Central memory CD8-positive, alpha-beta T cell (primary cell): ENCODE data around the gene ABCC11.
"Not testable (repeated sequence)": the region's sequence is repeated elsewhere in the genome, so short reads cannot be mapped to it uniquely, and the experiment has no call there.

Experiments used
- ATAC-seq: fragments of 150-1000 bp; cut with Tn5 transposase; replicated peaks from 2 replicates; pipeline ENCODE4 v1.10.0; 2022; ENCODE audit warnings: mild to moderate bottlenecking, moderate FRiP score, moderate number of reproducible peaks; ENCODE audit not compliant: poor library complexity, severe bottlenecking; ENCODE audit errors: extremely low read depth
- DNase-seq, 2 donors: peaks; one replicate each; pipeline ENCODE4 v3.0.0; 2021; ENCODE audit warnings: low spot score in 2 of 2
- H3K27ac Mint-ChIP-seq: one replicate; pipeline ENCODE4 v1.8.0; 2022; ENCODE audit warnings: low read depth, mild to moderate bottlenecking, moderate library complexity, mixed read lengths
- H3K27me3 Mint-ChIP-seq: one replicate; pipeline ENCODE4 v1.8.0; 2022; ENCODE audit warnings: mixed read lengths
- H3K36me3 Mint-ChIP-seq: one replicate; pipeline ENCODE4 v1.8.0; 2022; ENCODE audit warnings: mild to moderate bottlenecking, moderate library complexity, mixed read lengths; ENCODE audit not compliant: insufficient read depth
- H3K4me1 Mint-ChIP-seq: one replicate; pipeline ENCODE4 v1.8.0; 2022; ENCODE audit warnings: mixed read lengths
- H3K4me3 Mint-ChIP-seq: one replicate; pipeline ENCODE4 v1.8.0; 2022; ENCODE audit warnings: mild to moderate bottlenecking, moderate library complexity, mixed read lengths
- H3K9me3 Mint-ChIP-seq: one replicate; pipeline ENCODE4 v1.8.0; 2022; ENCODE audit warnings: mixed read lengths

Gene ABCC11

DNA sequence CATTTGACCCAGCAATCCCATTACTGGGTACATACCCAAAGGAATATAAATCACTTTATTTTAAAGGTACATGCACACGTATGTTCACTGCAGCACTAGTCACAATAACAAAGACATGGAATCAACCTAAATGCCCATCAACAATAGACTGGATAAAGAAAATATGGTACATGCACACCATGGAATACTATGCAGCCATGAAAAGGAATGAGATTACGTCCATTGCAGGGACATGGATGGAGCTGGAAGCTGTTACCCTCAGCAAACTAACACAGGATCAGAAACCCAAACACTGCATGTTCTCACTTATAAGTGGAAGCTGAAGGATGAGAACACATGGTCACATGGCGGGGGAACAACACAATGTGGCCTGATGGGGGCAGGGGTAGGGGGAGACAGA, 7.2 kb downstream of the ABCC11 start:
- not testable (repeated sequence) for H3K9me3 Mint-ChIP-seq, H3K36me3 Mint-ChIP-seq, DNase-seq, ATAC-seq, H3K4me1 Mint-ChIP-seq, H3K4me3 Mint-ChIP-seq, H3K27me3 Mint-ChIP-seq, H3K27ac Mint-ChIP-seq

DNA sequence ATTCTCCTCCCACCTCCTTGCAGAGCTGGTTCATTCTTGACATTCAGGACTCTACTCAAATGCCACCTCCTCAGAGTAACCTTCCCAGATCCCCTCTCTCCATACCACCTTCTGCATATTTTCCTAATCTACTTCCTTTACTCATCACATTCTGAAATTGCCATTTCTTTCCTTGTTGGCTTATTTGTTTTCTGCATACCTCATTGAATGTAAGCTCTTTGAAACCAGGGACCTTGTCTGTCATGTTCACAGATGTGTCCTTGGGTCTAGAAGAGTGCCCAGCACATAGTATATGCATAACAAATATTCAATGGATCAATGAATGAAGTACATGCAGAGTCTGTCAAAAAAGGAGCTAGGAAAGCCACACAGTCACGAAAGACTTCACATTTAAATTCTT, 11.1 kb downstream of the ABCC11 start:
- DNase-seq = no peak
- H3K9me3 Mint-ChIP-seq = peaks cover 7% of the 10 kb centered on the region
- ATAC-seq = no peak
- H3K27ac Mint-ChIP-seq = no peak overlapping the region
- H3K4me3 Mint-ChIP-seq = no peak overlapping the region
- no peaks in the 10 kb centered on the region for H3K4me1 Mint-ChIP-seq
- no peaks in the 10 kb centered on the region for H3K27me3 Mint-ChIP-seq
- peaks cover 3% of the 10 kb centered on the region for H3K36me3 Mint-ChIP-seq

DNA sequence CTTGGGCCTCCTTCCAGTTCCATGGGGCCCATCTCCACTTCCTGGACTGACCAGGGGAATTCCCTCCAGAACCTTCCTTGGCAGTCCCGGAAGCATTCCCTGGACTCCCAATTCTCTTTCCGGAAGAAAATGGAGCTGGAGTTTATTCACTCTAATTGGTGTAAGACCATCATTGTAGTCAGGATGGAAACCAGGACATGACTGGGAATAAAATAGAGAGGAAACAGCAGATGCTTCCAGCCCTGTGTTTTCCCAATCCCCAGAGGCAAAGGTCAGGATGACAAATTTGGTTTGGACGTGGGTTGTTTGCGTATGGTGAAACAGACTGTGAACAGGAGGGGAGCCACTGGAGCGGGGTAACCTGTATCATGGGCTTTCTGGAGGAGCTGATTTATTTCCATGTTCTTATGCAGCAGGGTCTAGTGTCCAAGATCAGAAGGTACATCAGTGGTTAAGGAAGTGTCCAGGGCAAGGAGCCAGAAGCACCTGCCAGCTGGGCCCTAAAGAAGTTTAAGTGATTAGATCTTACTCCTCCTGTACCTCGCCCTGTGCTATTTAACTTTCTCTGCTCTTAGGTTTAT, 11.7 kb downstream of the ABCC11 start:
- Mint-ChIP-seq H3K27me3 (no peaks in the 10 kb centered on the region), H3K4me1 (no peaks in the 10 kb centered on the region), H3K36me3 (peaks cover 3% of the 10 kb centered on the region), H3K9me3 (peaks cover 7% of the 10 kb centered on the region), H3K4me3 (no peak overlapping the region), H3K27ac (no peak overlapping the region)
- DNase-seq = no peak
- no peak for ATAC-seq

DNA sequence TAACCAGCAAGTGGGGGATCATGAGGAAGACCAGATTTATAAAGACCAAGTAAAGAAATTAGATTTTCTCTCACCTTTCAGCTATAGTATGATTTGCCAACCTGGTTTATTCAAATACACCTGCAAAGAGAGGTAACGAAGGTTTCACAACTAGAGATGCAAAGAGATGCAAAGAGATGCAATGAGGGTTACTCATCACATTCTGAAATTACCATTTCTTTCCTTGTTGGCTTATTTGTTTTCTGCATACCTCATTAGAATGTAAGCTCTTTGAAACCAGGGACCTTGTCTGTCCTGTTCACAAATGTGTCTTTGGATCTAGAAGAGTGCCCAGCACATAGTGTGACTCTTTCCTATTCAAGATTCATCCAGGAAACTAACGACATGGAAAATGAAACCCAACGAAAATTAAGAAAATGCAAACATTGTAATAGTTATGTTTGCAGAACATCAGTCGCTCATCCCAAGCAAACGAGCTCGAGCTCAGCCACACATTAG, 12.2 kb downstream of the ABCC11 start:
- Mint-ChIP-seq H3K4me3 (no peak overlapping the region), H3K4me1 (no peaks in the 10 kb centered on the region), H3K36me3 (peaks cover 3% of the 10 kb centered on the region), H3K27me3 (peaks cover 4% of the 10 kb centered on the region), H3K9me3 (peaks cover 5% of the 10 kb centered on the region), H3K27ac (no peak overlapping the region)
- no peak for DNase-seq
- no peak for ATAC-seq

DNA sequence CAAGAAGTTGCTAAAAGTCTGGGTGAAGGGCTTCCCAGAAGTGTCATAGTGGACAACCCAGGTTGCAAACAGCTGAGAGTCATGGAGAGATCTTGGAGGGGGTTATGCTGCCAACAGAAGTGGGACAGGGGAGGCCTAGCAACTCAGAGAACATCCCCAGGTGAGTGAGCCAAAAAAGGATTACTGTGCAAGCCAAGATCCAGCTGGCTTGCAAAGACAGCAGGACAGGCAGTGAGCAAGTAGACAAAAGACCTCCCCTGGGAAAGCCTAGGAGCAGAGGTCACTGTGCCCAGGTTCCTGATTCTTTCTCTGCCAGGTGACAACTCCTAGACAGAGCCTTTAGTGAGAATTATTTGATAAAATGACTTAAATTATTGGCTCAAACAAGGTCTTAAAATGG, 12.7 kb downstream of the ABCC11 start:
- Mint-ChIP-seq H3K36me3 (no peaks in the 10 kb centered on the region), H3K4me1 (no peaks in the 10 kb centered on the region), H3K9me3 (peaks cover under 1% of the 10 kb centered on the region), H3K4me3 (no peak overlapping the region), H3K27me3 (peaks cover 9% of the 10 kb centered on the region), H3K27ac (no peak overlapping the region)
- ATAC-seq = no peak
- no peak for DNase-seq

DNA sequence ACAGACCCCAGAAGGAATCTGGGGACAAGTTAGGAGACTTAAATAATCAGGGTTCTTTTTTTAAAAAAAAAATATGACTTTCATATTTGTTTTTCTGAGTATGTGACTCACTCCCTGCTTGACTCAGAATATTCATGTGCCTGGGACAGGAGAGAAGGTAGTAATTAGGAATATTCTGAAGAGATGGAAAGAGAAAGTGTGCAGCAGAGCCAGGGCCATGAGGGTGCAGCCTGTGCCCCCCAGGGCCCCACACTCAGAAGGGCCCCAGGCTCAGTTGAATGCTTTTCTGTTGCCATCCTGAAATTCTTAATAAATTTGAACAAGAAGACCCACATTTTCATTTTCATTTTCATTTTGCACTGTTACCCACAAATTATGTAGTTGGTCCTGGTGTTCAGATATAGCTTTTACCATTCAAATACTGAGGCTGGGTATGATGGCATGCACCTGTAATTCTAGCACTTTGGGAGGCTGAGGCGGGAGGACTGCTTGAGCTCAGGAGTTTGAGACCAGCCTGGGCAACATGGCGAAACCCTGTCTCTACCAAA, 14.8 kb downstream of the ABCC11 start:
- ATAC-seq (no peak), DNase-seq (no peak)

DNA sequence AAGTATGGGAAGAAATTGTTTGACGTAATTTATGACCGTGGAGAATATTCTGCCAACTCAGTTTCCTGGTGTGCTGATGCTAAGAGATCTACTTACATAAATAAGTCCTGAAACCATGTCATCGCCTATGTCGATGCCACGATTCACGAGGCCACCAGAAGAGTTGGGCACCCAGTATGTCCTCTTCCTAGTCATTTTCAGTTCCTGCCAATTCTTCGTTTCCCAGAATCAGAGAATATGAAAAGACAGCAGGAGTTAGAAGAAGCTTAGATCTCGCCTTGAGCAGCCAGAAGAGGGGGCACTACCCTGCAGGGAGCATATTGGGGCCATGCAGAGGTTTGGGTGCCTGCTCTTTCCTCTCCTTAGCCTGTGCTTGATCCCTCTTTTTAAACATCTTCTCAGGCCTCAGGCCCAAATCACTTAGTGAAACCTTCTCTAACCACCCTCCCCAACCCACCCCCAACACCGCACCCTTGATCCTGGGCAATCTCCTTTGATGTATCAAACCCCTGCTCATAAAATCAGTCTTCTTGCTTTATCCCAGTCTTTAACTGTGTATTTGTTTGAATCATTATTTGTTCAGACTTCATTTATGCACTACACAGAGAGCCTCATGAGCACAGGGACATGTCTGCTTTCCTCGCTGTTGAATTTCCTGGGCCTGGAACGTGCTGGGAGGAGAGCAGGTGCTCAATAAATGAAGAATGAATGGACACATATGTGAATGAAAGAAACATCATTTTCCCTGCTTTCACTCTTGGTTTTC, 15.4 kb downstream of the ABCC11 start:
- peaks cover 14% of the 10 kb centered on the region for H3K27me3 Mint-ChIP-seq
- H3K4me3 Mint-ChIP-seq = no peak overlapping the region

More for the DNA sequence above, 14.8 kb downstream of the ABCC11 start:
- Mint-ChIP-seq H3K4me1 (no peaks in the 10 kb centered on the region), H3K9me3 (no peaks in the 10 kb centered on the region), H3K4me3 (no peak overlapping the region), H3K36me3 (no peaks in the 10 kb centered on the region), H3K27me3 (peaks cover 14% of the 10 kb centered on the region), H3K27ac (no peak overlapping the region)

DNA sequence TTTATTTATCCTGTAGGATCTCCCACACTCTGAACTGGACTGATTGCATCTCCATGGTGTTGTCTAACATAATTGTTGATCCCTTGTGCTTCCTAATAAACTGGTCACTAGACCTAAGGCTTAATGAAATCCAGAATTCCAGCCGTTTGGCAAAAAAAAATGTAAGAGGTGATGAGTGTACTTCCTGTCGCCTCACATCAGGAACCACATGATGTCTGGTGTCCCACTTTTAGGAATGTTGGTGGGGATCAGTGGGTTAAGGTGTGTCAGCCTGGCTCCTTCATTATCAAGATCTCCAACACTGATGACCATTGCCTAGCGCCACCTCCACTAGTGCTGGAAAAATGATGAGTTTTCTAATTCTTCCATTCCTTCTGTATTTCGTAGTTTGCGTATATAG, 21.9 kb downstream of the ABCC11 start:
- no peak overlapping the region for H3K4me3 Mint-ChIP-seq
- H3K4me1 Mint-ChIP-seq = no peaks in the 10 kb centered on the region
- H3K27me3 Mint-ChIP-seq = peaks cover 20% of the 10 kb centered on the region
- ATAC-seq = no peak
- H3K9me3 Mint-ChIP-seq = no peaks in the 10 kb centered on the region
- DNase-seq = no peak
- no peak overlapping the region for H3K27ac Mint-ChIP-seq
- H3K36me3 Mint-ChIP-seq = no peaks in the 10 kb centered on the region

More for the DNA sequence above, 15.4 kb downstream of the ABCC11 start:
- ATAC-seq (no peak), DNase-seq (no peak)
- Mint-ChIP-seq H3K4me1 (no peaks in the 10 kb centered on the region), H3K36me3 (no peaks in the 10 kb centered on the region), H3K9me3 (no peaks in the 10 kb centered on the region), H3K27ac (no peak overlapping the region)

DNA sequence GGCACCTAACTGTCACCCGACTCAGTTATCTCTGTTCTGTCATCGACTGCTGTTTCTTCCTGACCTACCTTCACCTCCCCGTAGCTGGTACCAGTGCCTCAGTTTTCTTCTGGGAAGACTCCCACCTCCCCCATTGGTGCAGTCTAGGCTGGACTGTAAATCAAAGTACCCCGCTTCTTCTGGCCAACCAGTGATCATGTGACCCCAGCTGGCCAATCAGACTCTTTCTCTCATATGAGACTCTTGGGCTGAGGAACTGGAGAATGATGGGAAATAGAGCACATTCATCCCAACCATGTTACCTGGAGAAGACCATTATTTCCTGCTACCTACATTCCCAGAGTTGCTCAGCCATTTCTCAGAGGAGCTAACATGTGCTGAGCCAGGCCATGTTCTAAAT, 23.8 kb downstream of the ABCC11 start:
- Mint-ChIP-seq H3K27ac (no peak overlapping the region), H3K9me3 (no peaks in the 10 kb centered on the region), H3K36me3 (no peaks in the 10 kb centered on the region), H3K4me3 (no peak overlapping the region), H3K4me1 (no peaks in the 10 kb centered on the region), H3K27me3 (peaks cover 7% of the 10 kb centered on the region)
- no peak for DNase-seq
- ATAC-seq = no peak

DNA sequence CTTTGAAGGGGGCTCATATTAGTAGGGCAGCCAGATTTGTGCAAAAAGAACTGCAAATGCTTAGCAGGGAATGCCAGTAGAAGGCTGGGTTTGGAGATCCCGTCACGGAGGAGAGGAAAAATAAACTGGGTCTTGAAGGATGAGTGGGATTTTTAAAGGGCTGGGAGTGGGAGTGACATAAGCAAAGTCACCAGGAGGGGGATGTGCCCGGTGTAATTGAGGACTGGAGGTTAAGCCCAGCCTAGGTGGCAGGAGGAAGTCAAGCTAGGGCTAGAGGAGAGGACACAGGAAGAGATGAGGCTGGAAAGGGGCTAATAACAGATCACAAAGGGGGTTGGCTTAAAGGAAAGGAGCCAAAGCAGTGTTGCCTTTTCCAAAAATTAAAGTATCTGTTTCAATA, 26.4 kb downstream of the ABCC11 start:
- ATAC-seq = no peak
- H3K27ac Mint-ChIP-seq = no peak overlapping the region
- no peak for DNase-seq
- H3K27me3 Mint-ChIP-seq = peaks cover 7% of the 10 kb centered on the region
- H3K4me3 Mint-ChIP-seq = no peak overlapping the region
- no peaks in the 10 kb centered on the region for H3K4me1 Mint-ChIP-seq
- H3K9me3 Mint-ChIP-seq = no peaks in the 10 kb centered on the region
- H3K36me3 Mint-ChIP-seq = no peaks in the 10 kb centered on the region

DNA sequence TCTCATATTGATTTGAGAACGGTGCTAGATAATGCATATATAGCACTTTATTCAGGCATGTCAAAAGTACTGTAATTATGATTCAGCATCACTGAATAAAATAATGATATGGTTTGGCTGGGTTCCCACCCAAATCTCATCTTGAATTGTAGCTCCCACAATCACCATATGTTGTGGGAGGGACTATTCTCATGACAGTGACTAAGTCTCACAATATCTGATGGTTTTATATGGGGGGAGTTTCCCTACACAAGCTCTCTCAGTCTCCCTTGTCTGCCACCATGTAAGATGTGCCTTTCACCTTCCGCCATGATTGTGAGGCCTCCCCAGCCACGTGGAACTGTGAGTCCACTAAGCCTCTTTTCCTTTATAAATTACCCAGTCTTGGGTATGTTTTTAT, 28.9 kb downstream of the ABCC11 start:
- no peak for ATAC-seq
- no peaks in the 10 kb centered on the region for H3K9me3 Mint-ChIP-seq
- H3K4me3 Mint-ChIP-seq = no peak overlapping the region
- DNase-seq = no peak
- H3K27me3 Mint-ChIP-seq = no peaks in the 10 kb centered on the region
- no peaks in the 10 kb centered on the region for H3K36me3 Mint-ChIP-seq
- H3K4me1 Mint-ChIP-seq = no peaks in the 10 kb centered on the region
- H3K27ac Mint-ChIP-seq = no peak overlapping the region

DNA sequence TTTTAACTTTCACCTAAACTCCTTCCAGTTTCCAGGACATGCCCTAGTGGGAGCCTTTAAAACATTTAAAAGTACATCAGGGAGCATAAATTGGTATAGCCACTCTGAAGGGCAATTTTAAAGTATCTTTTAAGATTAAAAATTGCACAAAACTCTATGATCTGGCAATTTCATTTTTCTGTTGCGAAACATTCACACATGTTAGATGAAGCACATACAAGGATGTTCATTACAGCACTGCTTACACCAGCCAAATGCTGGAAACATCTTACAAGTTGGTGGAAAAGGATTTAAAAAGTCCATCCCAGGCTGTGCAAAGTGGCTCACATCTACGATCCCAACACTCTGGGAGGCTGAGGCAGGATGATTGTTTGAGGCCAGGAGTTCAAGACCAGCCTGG, 29.6 kb downstream of the ABCC11 start:
- Mint-ChIP-seq H3K9me3 (no peaks in the 10 kb centered on the region), H3K27ac (no peak overlapping the region), H3K4me1 (no peaks in the 10 kb centered on the region), H3K27me3 (no peaks in the 10 kb centered on the region), H3K36me3 (no peaks in the 10 kb centered on the region), H3K4me3 (no peak overlapping the region)
- ATAC-seq (no peak), DNase-seq (no peak)

DNA sequence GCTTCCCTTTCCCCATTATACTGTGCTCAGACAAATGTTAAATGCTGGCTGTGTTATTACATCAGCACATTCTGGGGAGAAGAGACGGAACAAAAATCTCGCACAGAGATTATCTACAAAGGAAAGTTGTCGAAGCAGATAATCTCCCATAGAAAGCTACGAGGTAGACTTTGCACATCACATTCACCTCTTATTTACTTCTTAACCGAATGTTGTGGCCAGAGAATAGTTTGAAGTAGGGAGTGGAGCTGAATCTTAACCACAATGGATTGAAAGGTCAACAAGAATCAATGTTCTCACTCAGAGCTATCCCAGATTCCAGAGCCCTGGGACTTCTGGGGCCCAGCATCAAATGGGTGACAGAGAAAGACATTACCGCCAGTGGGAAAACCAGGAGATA, 31.6 kb downstream of the ABCC11 start:
- H3K4me3 Mint-ChIP-seq = no peak overlapping the region
- no peaks in the 10 kb centered on the region for H3K4me1 Mint-ChIP-seq
- no peak overlapping the region for H3K27ac Mint-ChIP-seq
- no peak for ATAC-seq
- no peaks in the 10 kb centered on the region for H3K27me3 Mint-ChIP-seq
- DNase-seq = no peak
- H3K9me3 Mint-ChIP-seq = no peaks in the 10 kb centered on the region
- peaks cover 2% of the 10 kb centered on the region for H3K36me3 Mint-ChIP-seq
